ENCODE results near the gene OR8H2. TPM values are rescaled to one million over a fixed set of nuclear protein-coding genes. Genes with fewer than 3 reads are reported as not detected.
"Not testable (repeated sequence)": the region's sequence is repeated elsewhere in the genome, so short reads cannot be mapped to it uniquely, and the experiment has no call there.

The OR8H2 gene
- not detected in 2 replicates for total RNA-seq

GRCh38 chr11:56103210-56103737, at the start of gene OR8H2:
TSS of gene OR8H2 (plus strand) at chr11:56103687. CDS start at chr11:56105043, 1,356 bp downstream.
- DNase-seq (ENCODE audit: low read depth in 2 of 2), result no peak

DNA sequence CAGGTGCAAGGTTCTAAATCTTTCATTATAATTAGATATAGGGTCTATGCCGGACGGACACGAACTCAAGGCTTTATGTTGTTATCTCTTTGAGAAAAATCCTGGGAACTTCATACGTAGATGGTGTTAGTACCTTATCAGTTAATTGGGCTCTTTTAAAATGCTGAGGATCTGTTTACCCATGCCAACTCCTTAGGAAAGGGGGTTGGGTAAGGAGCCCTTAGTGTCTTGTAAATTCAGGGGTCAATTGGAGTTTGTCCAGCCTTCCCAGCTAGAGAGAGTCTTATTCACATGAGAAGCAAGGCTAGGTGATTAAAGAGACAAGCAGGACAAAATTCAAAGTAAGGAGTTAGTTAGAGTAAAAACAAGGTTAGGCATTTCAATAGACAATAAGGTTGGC, 47.1 kb upstream of the OR8H2 start:
- DNase-seq (ENCODE audit: low read depth in 2 of 2), result not testable (repeated sequence)

- DNase-seq (ENCODE audit: low read depth in 2 of 2), result not testable (repeated sequence)
Observed at GRCh38 chr11:56057661-56058237, 45.7 kb upstream of the OR8H2 start.

DNA sequence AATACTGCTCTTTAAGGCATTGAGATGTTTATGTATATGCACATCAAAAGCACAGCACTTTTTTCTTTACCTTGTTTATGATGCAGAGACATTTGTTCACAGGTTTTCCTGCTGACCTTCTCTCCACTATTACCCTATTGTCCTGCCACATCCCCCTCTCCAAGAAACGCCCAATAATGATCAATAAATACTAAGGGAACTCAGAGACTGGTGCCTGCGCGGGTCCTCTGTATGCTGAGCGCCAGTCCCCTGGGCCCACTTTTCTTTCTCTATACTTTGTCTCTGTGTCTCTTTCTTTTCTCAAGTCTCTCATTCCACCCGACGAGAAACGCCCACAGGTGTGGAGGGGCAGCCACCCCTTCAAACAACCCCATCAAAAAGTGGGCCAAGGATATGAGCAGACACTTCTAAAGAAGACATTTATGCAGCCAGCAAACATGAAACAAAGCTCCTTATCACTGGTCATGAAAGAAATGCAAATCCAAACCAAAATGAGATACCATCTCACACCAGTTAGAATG, 45.2 kb upstream of the OR8H2 start:
- DNase-seq (ENCODE audit: low read depth in 2 of 2), result not testable (repeated sequence)

- no peak for DNase-seq (ENCODE audit: low read depth in 2 of 2)
Observed at GRCh38 chr11:56066980-56067379, 36.5 kb upstream of the OR8H2 start.

GRCh38 chr11:56089697-56090096, 13.8 kb upstream of the OR8H2 start:
- DNase-seq (ENCODE audit: low read depth in 2 of 2), result no peak

DNA sequence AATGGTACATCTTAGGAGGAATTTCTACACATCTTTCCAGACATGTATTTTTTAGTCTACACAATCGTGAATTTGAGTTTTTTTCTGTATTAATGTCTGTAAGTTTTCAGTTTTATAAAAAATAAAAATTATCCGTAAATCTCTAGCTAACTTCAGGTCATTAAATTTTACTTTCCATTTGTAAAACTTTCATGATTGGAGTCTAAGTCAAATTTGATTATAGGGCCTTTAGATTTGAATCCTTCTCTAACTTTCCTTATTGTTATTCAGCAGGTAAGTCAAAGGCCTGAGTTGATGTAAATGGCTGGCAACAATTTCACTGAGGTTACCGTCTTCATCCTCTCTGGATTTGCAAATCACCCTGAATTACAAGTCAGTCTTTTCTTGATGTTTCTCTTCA, 10.5 kb upstream of the OR8H2 start, which contains the start of gene OR8I2:
Gene OR8I2, plus strand, starts transcription at position 301 of the 400 bp plus-strand sequence. Its CDS starts 0 bp downstream, at position 301.
- DNase-seq (ENCODE audit: low read depth in 2 of 2), result no peak

DNA sequence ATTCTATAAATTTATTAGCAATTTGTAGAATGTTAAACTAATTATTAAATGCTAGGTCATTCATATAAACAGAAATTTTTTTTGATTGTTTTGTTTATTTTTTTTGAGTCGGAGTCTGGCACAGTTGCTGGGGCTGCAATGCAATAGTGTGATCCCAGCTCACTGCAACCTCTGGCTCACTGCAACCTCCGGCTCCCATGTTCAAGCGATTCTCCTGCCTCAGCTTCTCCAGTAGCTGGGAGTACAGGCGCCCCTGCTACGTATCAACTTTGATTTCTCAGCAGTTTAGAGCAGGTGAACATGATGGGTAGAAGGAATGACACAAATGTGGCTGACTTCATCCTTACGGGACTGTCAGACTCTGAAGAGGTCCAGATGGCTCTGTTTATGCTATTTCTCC, 18.6 kb downstream of the OR8H2 start, which contains the start of gene OR8H3:
Gene OR8H3, plus strand, starts transcription at position 301 of the 400 bp plus-strand sequence. Its CDS starts 0 bp downstream, at position 301.
- no peak for DNase-seq (ENCODE audit: low read depth in 2 of 2)

- no peak for DNase-seq (ENCODE audit: low read depth in 2 of 2)
Observed at GRCh38 chr11:56140151-56140661, 36.7 kb downstream of the OR8H2 start, which contains the start of gene OR8J3. TSS of gene OR8J3 (minus strand) at chr11:56140201. CDS start at chr11:56137718, 2,483 bp downstream.

DNA sequence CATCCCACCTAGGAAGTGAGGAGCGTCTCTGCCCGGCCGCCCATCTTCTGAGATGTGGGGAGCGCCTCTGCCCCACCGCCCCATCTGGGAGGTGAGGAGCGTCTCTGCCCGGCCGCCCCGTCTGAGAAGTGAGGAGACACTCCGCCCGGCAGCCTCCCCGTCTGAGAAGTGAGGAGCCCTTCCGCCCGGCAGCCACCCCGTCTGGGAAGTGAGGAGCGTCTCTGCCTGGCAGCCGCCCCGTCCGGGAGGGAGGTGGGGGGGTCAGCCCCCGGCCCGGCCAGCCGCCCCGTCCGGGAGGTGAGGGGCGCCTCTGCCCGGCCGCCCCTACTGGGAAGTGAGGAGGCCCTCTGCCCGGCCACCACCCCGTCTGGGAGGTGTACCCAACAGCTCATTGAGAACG, 40.2 kb downstream of the OR8H2 start:
- not testable (repeated sequence) for DNase-seq (ENCODE audit: low read depth in 2 of 2)

- DNase-seq (ENCODE audit: low read depth in 2 of 2), result no peak
Observed at GRCh38 chr11:56151376-56151775, 47.9 kb downstream of the OR8H2 start.

DNA sequence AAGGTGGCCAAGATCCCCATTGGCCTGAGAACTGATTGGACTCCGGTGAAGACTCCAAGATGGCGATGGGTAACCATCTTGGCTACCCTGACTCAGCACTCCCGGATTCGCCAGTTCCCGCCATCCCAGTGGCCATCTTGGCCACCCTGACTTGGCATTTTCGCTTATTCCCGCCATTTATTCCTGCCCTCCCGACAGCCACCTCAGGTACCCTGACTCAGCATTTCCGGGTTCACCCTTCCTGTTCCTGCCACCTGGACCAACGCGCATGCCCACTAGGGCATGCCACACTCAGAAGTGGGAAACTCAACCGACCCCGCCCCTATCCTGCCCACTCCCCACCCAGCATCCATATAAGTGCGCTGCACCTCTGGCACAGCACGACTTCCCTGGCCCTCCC, 48.8 kb downstream of the OR8H2 start:
- DNase-seq (ENCODE audit: low read depth in 2 of 2), result no peak

Other genes with a start within 250 kb of the OR8H2 start
- not detected in 2 replicates for gene TRIM51, start 220.4 kb upstream of the OR8H2 start, total RNA-seq
- not detected in 2 replicates for gene OR5W2, start 189.1 kb upstream of the OR8H2 start, total RNA-seq
- not detected in 2 replicates for gene OR5I1, start 167.3 kb upstream of the OR8H2 start, total RNA-seq
- gene OR10AG1, start 133.7 kb upstream of the OR8H2 start, total RNA-seq, result not detected in 2 replicates
- gene OR5F1, start 109.1 kb upstream of the OR8H2 start, total RNA-seq, result not detected in 2 replicates
- gene OR5AS1, start 76.0 kb upstream of the OR8H2 start, total RNA-seq, result not detected in 2 replicates
- not detected in 2 replicates for gene OR8I2, start 10.4 kb upstream of the OR8H2 start, total RNA-seq
- gene OR8H3, start 18.7 kb downstream of the OR8H2 start, total RNA-seq, result not detected in 2 replicates
- not detected in 2 replicates for gene OR8J3, start 36.5 kb downstream of the OR8H2 start, total RNA-seq
- gene OR8K5, start 56.6 kb downstream of the OR8H2 start, total RNA-seq, result not detected in 2 replicates
- not detected in 2 replicates for gene OR5J2, start 72.9 kb downstream of the OR8H2 start, total RNA-seq
- not detected in 2 replicates for gene OR5T2, start 130.6 kb downstream of the OR8H2 start, total RNA-seq
- not detected in 2 replicates for gene OR5T3, start 148.6 kb downstream of the OR8H2 start, total RNA-seq
- gene OR5T1, start 170.5 kb downstream of the OR8H2 start, total RNA-seq, result not detected in 2 replicates
- not detected in 2 replicates for gene OR8H1, start 188.6 kb downstream of the OR8H2 start, total RNA-seq
- not detected in 2 replicates for gene OR8K3, start 211.5 kb downstream of the OR8H2 start, total RNA-seq
- not detected in 2 replicates for gene OR8K1, start 242.4 kb downstream of the OR8H2 start, total RNA-seq

Measured in dermis microvascular lymphatic vessel endothelial cell (primary cell).